Measurements from ENCODE around the gene FCRL1.

DNA sequence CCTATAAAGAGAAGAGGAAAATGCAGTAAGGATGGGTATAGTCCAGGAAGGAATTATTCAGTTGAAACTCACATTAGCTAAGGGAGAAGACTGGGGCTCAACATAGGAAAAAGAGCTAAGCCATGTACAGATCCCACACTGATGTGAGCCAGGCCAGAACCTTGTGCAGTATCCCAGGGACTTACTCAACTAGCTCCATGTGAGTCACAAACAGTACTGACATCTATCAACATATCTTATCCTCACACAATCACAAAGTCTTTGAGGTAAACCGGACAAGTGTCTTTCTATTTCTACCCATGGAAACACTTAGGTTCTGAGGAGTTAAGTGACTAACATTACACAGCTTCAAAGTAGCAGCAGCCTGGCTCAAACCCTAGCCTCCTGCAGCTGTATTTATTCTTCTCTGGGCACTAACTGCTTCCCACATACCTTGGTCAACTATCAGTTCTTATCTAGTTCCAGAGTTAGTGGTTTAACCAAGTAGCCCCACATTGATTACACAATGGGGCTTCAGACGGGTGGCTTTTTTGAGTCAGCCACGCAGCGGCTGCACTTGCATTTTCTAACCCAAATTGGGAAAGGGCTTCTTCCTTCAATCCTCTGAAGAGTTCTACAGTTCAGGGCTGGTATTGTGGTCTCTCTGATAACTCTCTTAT lies 12.2 kb upstream of the FCRL1 start:
- TF ChIP-seq CBX5 (IDR thresholded peaks at IDR 0.05; ENCODE audit: low read depth, low read length) (no peak), RXRA (IDR thresholded peaks at IDR 0.05; ENCODE audit: insufficient read depth, low read depth, low read length) (no peak), POLR2A (IDR thresholded peaks at IDR 0.05; ENCODE audit: control extremely low read depth in 1 of 2, low read depth in 2 of 2, low read length in 2 of 2) (no peak), NRF1 (IDR thresholded peaks at IDR 0.05; ENCODE audit: low read depth, low read length) (no peak), ZNF274 (IDR thresholded peaks at IDR 0.05; ENCODE audit: borderline replicate concordance, extremely low read depth, low read length) (no peak), SP1 (IDR thresholded peaks at IDR 0.05; ENCODE audit: low read depth, low read length) (no peak)
- TF ChIP-seq, protein P1, sequence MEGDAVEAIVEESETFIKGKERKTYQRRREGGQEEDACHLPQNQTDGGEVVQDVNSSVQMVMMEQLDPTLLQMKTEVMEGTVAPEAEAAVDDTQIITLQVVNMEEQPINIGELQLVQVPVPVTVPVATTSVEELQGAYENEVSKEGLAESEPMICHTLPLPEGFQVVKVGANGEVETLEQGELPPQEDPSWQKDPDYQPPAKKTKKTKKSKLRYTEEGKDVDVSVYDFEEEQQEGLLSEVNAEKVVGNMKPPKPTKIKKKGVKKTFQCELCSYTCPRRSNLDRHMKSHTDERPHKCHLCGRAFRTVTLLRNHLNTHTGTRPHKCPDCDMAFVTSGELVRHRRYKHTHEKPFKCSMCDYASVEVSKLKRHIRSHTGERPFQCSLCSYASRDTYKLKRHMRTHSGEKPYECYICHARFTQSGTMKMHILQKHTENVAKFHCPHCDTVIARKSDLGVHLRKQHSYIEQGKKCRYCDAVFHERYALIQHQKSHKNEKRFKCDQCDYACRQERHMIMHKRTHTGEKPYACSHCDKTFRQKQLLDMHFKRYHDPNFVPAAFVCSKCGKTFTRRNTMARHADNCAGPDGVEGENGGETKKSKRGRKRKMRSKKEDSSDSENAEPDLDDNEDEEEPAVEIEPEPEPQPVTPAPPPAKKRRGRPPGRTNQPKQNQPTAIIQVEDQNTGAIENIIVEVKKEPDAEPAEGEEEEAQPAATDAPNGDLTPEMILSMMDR (IDR thresholded peaks at IDR 0.05; ENCODE audit: control extremely low read depth in 1 of 3, insufficient read depth in 1 of 3, low read depth in 1 of 3, low read length in 3 of 3): no peak

All from H1 (cell line).